A549 treated with DMSO at 1 μM for 4 hours (cell line): ENCODE measurements around the gene LONP2. TPM values are rescaled to one million over a fixed set of nuclear protein-coding genes. Genes with fewer than 3 reads are reported as not detected.

Experiments
- total RNA-seq: library from RNA; stranded (reverse); fragments of 200-300 nt; extraction: Qiagen RNA extraction; gene quantifications from 5 replicates; pipeline ENCODE4 v1.2.3, GENCODE V29; 2022; ENCODE audit warnings: low read depth

The LONP2 gene
- total RNA-seq = 27.7 to 36.1 TPM (median 35.3 TPM) in 5 replicates

GRCh38 chr16:48244080-48244862 lies at the start of gene LONP2:
Gene LONP2 (plus strand): TSS chr16:48244300. CDS start chr16:48244389, 89 bp downstream.

GRCh38 chr16:48247311-48247710 lies 3.2 kb downstream of the LONP2 start, which contains the start of gene ABCC11:
Gene ABCC11 (minus strand): TSS chr16:48247539. CDS start chr16:48231921, 15,618 bp downstream.

GRCh38 chr16:48385253-48386150 lies 141.4 kb downstream of the LONP2 start, which contains the start of gene SIAH1:
Gene SIAH1 (minus strand): TSS chr16:48385413. CDS start chr16:48362428, 22,985 bp downstream.

Other genes with a start within 250 kb of the LONP2 start
- 0.03 to 0.37 TPM (median 0.15 TPM) in 4 of 5 replicates, not detected in the other for gene ABCC12, start 88.3 kb upstream of the LONP2 start, total RNA-seq
- 0.11 to 0.24 TPM (median 0.13 TPM) in 5 replicates for gene ABCC11, start 3.2 kb downstream of the LONP2 start, total RNA-seq
- gene SIAH1, start 141.1 kb downstream of the LONP2 start, total RNA-seq = 13.4 to 15.5 TPM (median 14.8 TPM) in 5 replicates